Measurements from ENCODE around the gene CLTC. TPM values are rescaled to one million over a fixed set of nuclear protein-coding genes. Genes with fewer than 3 reads are reported as not detected.

The CLTC gene
- total and polyA plus RNA-seq, 2 of the 13 experiments (the other 11 are each of a cell fraction or from before 2014, with no cell fraction given): 134 to 283 TPM

- TF ChIP-seq UBTF (CRISPR knock-in tag; IDR thresholded peaks at IDR 0.05): no peak
- TF ChIP-seq, protein P1, sequence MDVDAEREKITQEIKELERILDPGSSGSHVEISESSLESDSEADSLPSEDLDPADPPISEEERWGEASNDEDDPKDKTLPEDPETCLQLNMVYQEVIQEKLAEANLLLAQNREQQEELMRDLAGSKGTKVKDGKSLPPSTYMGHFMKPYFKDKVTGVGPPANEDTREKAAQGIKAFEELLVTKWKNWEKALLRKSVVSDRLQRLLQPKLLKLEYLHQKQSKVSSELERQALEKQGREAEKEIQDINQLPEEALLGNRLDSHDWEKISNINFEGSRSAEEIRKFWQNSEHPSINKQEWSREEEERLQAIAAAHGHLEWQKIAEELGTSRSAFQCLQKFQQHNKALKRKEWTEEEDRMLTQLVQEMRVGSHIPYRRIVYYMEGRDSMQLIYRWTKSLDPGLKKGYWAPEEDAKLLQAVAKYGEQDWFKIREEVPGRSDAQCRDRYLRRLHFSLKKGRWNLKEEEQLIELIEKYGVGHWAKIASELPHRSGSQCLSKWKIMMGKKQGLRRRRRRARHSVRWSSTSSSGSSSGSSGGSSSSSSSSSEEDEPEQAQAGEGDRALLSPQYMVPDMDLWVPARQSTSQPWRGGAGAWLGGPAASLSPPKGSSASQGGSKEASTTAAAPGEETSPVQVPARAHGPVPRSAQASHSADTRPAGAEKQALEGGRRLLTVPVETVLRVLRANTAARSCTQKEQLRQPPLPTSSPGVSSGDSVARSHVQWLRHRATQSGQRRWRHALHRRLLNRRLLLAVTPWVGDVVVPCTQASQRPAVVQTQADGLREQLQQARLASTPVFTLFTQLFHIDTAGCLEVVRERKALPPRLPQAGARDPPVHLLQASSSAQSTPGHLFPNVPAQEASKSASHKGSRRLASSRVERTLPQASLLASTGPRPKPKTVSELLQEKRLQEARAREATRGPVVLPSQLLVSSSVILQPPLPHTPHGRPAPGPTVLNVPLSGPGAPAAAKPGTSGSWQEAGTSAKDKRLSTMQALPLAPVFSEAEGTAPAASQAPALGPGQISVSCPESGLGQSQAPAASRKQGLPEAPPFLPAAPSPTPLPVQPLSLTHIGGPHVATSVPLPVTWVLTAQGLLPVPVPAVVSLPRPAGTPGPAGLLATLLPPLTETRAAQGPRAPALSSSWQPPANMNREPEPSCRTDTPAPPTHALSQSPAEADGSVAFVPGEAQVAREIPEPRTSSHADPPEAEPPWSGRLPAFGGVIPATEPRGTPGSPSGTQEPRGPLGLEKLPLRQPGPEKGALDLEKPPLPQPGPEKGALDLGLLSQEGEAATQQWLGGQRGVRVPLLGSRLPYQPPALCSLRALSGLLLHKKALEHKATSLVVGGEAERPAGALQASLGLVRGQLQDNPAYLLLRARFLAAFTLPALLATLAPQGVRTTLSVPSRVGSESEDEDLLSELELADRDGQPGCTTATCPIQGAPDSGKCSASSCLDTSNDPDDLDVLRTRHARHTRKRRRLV (CRISPR knock-in tag; IDR thresholded peaks at IDR 0.05): peak; percentile 14; the same call in 1 of the 2 replicates
- TF ChIP-seq ZNF558 (CRISPR knock-in tag; IDR thresholded peaks at IDR 0.05; ENCODE audit: borderline replicate concordance): 0 out of 2 replicates have a peak, but pooled peaks have one; percentile 54
- 0 out of 2 replicates have a peak, but pooled peaks have one; percentile 8 for TF ChIP-seq NFATC3 (CRISPR knock-in tag; IDR thresholded peaks at IDR 0.05)
- TF ChIP-seq, protein P2, sequence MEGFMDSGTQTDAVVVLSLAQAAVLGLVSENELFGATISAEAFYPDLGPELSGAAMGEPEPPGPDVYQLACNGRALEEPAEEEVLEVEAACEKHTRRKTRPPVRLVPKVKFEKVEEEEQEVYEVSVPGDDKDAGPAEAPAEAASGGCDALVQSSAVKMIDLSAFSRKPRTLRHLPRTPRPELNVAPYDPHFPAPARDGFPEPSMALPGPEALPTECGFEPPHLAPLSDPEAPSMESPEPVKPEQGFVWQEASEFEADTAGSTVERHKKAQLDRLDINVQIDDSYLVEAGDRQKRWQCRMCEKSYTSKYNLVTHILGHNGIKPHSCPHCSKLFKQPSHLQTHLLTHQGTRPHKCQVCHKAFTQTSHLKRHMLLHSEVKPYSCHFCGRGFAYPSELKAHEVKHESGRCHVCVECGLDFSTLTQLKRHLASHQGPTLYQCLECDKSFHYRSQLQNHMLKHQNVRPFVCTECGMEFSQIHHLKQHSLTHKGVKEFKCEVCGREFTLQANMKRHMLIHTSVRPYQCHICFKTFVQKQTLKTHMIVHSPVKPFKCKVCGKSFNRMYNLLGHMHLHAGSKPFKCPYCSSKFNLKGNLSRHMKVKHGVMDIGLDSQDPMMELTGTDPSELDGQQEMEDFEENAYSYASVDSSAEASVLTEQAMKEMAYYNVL (CRISPR knock-in tag; IDR thresholded peaks at IDR 0.05; ENCODE audit: borderline replicate concordance): peak; percentile 13; the same call in 1 of the 2 replicates
- no peak for TF ChIP-seq NONO (IDR thresholded peaks at IDR 0.05)
- TF ChIP-seq NONO (CRISPR knock-in tag; conservative IDR thresholded peaks at IDR 0.05): peak; percentile 10; the same call in 1 of the 2 replicates
- TF ChIP-seq ZEB1 (IDR thresholded peaks at IDR 0.05; ENCODE audit: insufficient replicate concordance, low read depth): peak; percentile 6
- TF ChIP-seq GZF1 (CRISPR knock-in tag; IDR thresholded peaks at IDR 0.05): no peak
- 0 out of 2 replicates have a peak, but pooled peaks have one; percentile 12 for TF ChIP-seq ZNF275 (CRISPR knock-in tag; IDR thresholded peaks at IDR 0.05; ENCODE audit: borderline replicate concordance)
- no peak for TF ChIP-seq SETDB1 (CRISPR knock-in tag; IDR thresholded peaks at IDR 0.05; ENCODE audit: borderline replicate concordance)
- TF ChIP-seq SMC3 (IDR thresholded peaks at IDR 0.05; ENCODE audit: low read length): peak; percentile 8; the same call in 1 of the 2 replicates
- peak; percentile 62; the same call in 1 of the 2 replicates for TF ChIP-seq DR1 (CRISPR knock-in tag; IDR thresholded peaks at IDR 0.05)
- TF ChIP-seq, protein P3, sequence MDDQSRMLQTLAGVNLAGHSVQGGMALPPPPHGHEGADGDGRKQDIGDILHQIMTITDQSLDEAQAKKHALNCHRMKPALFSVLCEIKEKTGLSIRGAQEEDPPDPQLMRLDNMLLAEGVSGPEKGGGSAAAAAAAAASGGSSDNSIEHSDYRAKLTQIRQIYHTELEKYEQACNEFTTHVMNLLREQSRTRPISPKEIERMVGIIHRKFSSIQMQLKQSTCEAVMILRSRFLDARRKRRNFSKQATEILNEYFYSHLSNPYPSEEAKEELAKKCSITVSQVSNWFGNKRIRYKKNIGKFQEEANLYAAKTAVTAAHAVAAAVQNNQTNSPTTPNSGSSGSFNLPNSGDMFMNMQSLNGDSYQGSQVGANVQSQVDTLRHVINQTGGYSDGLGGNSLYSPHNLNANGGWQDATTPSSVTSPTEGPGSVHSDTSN (CRISPR knock-in tag; IDR thresholded peaks at IDR 0.05; ENCODE audit: borderline replicate concordance): 0 out of 2 replicates have a peak, but pooled peaks have one; percentile 64
- TF ChIP-seq MYNN (CRISPR knock-in tag; IDR thresholded peaks at IDR 0.05; ENCODE audit: low read depth): 0 out of 2 replicates have a peak, but pooled peaks have one; percentile 9
- TF ChIP-seq POLR2AphosphoS2 (IDR thresholded peaks at IDR 0.05; ENCODE audit: low read depth, low read length): peak; percentile 61; the same call in 1 of the 2 replicates
- no peak for TF ChIP-seq ZNF441 (CRISPR knock-in tag; IDR thresholded peaks at IDR 0.05; ENCODE audit: borderline replicate concordance)
- 0 out of 2 replicates have a peak, but pooled peaks have one; percentile 0 for TF ChIP-seq KDM3A (CRISPR knock-in tag; IDR thresholded peaks at IDR 0.05; ENCODE audit: low read depth)
Observed at GRCh38 chr17:59619035-59619297, 729 bp upstream of the CLTC start (continued).
